ENCODE measurements around the gene YAE1.

- no peak for TF ChIP-seq RFX5 (IDR thresholded peaks at IDR 0.05; ENCODE audit: borderline replicate concordance, low read depth, low read length)
- no peak for TF ChIP-seq CHD2 (IDR thresholded peaks at IDR 0.05; ENCODE audit: low read length)
- TF ChIP-seq CTCF (IDR thresholded peaks at IDR 0.05; ENCODE audit: control extremely low read depth in 1 of 3, insufficient read depth in 1 of 3, low read depth in 1 of 3, low read length in 3 of 3): no peak
- no peak for TF ChIP-seq EZH2 (IDR thresholded peaks at IDR 0.05; ENCODE audit: low read depth, low read length, severe bottlenecking)
- no peak for TF ChIP-seq KDM5A (IDR thresholded peaks at IDR 0.05; ENCODE audit: low read length)
- TF ChIP-seq YY1 (IDR thresholded peaks at IDR 0.05; ENCODE audit: low read depth, low read length): no peak
These were observed 55.1 kb downstream of the YAE1 start for GRCh38 chr7:39621261-39621660.
